ENCODE results near the gene RSPH9. TPM values are rescaled to one million over a fixed set of nuclear protein-coding genes. Genes with fewer than 3 reads are reported as not detected.

RSPH9 gene
- polyA plus RNA-seq, 1 of the 3 experiments (the other 2 are of a cell fraction): 0.05 TPM

DNA sequence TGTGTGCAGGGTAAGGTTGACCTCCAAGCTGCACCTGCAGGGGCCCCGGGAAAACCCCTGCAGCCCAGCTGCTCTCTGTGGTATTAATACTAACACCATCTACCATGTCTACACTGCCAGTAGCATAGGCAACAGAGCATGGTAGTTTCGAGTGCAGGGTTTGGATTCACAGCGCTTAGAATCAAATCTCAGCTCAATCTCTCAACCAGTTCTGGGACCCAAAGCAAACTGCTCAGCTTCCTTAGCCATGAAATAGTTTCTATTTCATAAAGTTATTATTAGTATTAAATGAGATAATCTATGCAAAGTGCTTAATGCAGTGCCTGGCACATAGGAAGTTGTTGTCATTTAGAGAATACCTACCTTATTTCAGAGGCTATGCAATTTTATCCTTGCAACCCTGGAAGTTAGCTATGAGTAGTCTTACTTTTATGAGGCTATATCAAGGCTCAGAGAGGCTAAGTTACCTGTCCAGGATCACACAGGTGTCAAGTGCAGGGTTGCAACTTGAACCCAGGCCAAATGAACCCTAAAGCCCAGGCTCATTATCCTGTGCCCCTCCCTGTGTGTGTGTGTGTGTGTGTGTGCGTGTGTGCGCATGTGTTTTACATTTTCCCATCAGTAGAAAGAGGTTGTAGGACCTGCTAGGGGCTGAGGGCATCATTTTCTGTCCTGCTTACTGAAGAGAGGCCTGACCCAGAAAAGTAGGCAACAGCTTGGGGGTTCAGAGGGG, 70.4 kb downstream of the RSPH9 start:
- H3K79me2 ChIP-seq (ENCODE audit: insufficient read depth): no peaks in the 10 kb centered on the region
- no peak for DNase-seq
- H3K27me3 ChIP-seq (ENCODE audit: insufficient read depth): peaks cover 9% of the 10 kb centered on the region; the same call in 1 of the 2 replicates
- TF ChIP-seq ELF1 (IDR thresholded peaks at IDR 0.05) (no peak), RAD21 (IDR thresholded peaks at IDR 0.05; ENCODE audit: low read length) (no peak), TCF12 (IDR thresholded peaks at IDR 0.05) (no peak), FOXM1 (IDR thresholded peaks at IDR 0.05; ENCODE audit: low read depth) (no peak), CHD2 (IDR thresholded peaks at IDR 0.05; ENCODE audit: low read length, partially characterized antibody) (no peak), NRF1 (IDR thresholded peaks at IDR 0.05; ENCODE audit: low read depth, low read length) (no peak), TAF1 (IDR thresholded peaks at IDR 0.05; ENCODE audit: borderline replicate concordance, low read depth, low read length) (no peak), NFIC (IDR thresholded peaks at IDR 0.05; ENCODE audit: borderline replicate concordance) (no peak), EZH2phosphoT487 (IDR thresholded peaks at IDR 0.05; ENCODE audit: borderline replicate concordance, low read depth) (no peak), FOXJ3 (CRISPR knock-in tag; IDR thresholded peaks at IDR 0.05) (no peak), RFX5 (IDR thresholded peaks at IDR 0.05; ENCODE audit: low read length) (no peak), EP300 (IDR thresholded peaks at IDR 0.05; ENCODE audit: borderline replicate concordance in 1 of 2, low read depth in 1 of 2, low read length in 1 of 2) (no peak), USF1 (IDR thresholded peaks at IDR 0.05; ENCODE audit: borderline replicate concordance, low read depth) (no peak), GATA2 (CRISPR knock-in tag; IDR thresholded peaks at IDR 0.05) (no peak), MEF2A (IDR thresholded peaks at IDR 0.05; ENCODE audit: borderline replicate concordance, low read depth) (no peak)
- TF ChIP-seq, protein P1, sequence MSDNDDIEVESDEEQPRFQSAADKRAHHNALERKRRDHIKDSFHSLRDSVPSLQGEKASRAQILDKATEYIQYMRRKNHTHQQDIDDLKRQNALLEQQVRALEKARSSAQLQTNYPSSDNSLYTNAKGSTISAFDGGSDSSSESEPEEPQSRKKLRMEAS (IDR thresholded peaks at IDR 0.05; ENCODE audit: low read depth): no peak
- TF ChIP-seq, protein P2, sequence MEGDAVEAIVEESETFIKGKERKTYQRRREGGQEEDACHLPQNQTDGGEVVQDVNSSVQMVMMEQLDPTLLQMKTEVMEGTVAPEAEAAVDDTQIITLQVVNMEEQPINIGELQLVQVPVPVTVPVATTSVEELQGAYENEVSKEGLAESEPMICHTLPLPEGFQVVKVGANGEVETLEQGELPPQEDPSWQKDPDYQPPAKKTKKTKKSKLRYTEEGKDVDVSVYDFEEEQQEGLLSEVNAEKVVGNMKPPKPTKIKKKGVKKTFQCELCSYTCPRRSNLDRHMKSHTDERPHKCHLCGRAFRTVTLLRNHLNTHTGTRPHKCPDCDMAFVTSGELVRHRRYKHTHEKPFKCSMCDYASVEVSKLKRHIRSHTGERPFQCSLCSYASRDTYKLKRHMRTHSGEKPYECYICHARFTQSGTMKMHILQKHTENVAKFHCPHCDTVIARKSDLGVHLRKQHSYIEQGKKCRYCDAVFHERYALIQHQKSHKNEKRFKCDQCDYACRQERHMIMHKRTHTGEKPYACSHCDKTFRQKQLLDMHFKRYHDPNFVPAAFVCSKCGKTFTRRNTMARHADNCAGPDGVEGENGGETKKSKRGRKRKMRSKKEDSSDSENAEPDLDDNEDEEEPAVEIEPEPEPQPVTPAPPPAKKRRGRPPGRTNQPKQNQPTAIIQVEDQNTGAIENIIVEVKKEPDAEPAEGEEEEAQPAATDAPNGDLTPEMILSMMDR (IDR thresholded peaks at IDR 0.05): no peak
- TF ChIP-seq, protein P3, sequence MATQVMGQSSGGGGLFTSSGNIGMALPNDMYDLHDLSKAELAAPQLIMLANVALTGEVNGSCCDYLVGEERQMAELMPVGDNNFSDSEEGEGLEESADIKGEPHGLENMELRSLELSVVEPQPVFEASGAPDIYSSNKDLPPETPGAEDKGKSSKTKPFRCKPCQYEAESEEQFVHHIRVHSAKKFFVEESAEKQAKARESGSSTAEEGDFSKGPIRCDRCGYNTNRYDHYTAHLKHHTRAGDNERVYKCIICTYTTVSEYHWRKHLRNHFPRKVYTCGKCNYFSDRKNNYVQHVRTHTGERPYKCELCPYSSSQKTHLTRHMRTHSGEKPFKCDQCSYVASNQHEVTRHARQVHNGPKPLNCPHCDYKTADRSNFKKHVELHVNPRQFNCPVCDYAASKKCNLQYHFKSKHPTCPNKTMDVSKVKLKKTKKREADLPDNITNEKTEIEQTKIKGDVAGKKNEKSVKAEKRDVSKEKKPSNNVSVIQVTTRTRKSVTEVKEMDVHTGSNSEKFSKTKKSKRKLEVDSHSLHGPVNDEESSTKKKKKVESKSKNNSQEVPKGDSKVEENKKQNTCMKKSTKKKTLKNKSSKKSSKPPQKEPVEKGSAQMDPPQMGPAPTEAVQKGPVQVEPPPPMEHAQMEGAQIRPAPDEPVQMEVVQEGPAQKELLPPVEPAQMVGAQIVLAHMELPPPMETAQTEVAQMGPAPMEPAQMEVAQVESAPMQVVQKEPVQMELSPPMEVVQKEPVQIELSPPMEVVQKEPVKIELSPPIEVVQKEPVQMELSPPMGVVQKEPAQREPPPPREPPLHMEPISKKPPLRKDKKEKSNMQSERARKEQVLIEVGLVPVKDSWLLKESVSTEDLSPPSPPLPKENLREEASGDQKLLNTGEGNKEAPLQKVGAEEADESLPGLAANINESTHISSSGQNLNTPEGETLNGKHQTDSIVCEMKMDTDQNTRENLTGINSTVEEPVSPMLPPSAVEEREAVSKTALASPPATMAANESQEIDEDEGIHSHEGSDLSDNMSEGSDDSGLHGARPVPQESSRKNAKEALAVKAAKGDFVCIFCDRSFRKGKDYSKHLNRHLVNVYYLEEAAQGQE (IDR thresholded peaks at IDR 0.05; ENCODE audit: low read depth, low read length): no peak
- TF ChIP-seq, protein P4, sequence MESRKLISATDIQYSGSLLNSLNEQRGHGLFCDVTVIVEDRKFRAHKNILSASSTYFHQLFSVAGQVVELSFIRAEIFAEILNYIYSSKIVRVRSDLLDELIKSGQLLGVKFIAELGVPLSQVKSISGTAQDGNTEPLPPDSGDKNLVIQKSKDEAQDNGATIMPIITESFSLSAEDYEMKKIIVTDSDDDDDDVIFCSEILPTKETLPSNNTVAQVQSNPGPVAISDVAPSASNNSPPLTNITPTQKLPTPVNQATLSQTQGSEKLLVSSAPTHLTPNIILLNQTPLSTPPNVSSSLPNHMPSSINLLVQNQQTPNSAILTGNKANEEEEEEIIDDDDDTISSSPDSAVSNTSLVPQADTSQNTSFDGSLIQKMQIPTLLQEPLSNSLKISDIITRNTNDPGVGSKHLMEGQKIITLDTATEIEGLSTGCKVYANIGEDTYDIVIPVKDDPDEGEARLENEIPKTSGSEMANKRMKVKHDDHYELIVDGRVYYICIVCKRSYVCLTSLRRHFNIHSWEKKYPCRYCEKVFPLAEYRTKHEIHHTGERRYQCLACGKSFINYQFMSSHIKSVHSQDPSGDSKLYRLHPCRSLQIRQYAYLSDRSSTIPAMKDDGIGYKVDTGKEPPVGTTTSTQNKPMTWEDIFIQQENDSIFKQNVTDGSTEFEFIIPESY (IDR thresholded peaks at IDR 0.05; ENCODE audit: borderline replicate concordance, low read depth): no peak
- no peak overlapping the region for H3K4me2 ChIP-seq
- 78% methylated on average over 3 of the region's 5 CpGs for WGBS (ENCODE audit: low lambda C conversion rate)
- no peak overlapping the region for H2AFZ ChIP-seq (ENCODE audit: low read depth)
- peaks cover 0 to 39% of the 10 kb centered on the region in 2 experiments; a peak in 1 of 4 replicates for H3K4me1 ChIP-seq (ENCODE audit: control insufficient read depth in 1 of 2, insufficient read depth in 2 of 2, low read depth in 1 of 2, low read length in 1 of 2)
- no peak overlapping the region for H3K4me3 ChIP-seq (ENCODE audit: low read depth in 2 of 2, low read length in 1 of 2)
- ChIA-PET POLR2A (interaction anchor here (0.6 to 0.8 kb wide), 2 partner anchors 54 to 244 kb away, joined by 3 read pairs; no protein-coding TSS in a partner anchor), CTCF (interaction anchor here (0.8 to 2.0 kb wide), 14 partner anchors 9 to 365 kb away, joined by 3 to 12 read pairs (median 4); no protein-coding TSS in a partner anchor)
- H3K9me3 ChIP-seq: no peaks in the 10 kb centered on the region
- no peaks in the 10 kb centered on the region for H3K9me2 ChIP-seq
- no peaks in the 10 kb centered on the region for H3K36me3 ChIP-seq (replicated peaks in 1 of 2; ENCODE audit: control insufficient read depth in 1 of 2, insufficient read depth in 2 of 2, low read length in 1 of 2)
- no peak overlapping the region for H3K9ac ChIP-seq
- H3F3A ChIP-seq (replicated peaks; ENCODE audit: insufficient read depth): no peaks in the 10 kb centered on the region
- H4K20me1 ChIP-seq (ENCODE audit: insufficient read depth): no peaks in the 10 kb centered on the region
- H3K27ac ChIP-seq (ENCODE audit: low read depth in 2 of 2, low read length in 1 of 2): no peak overlapping the region
